OCI-LY1 (cell line): ENCODE measurements around the gene MYCL.

Experiments used
- H2AFZ ChIP-seq: fragments of 200-600 bp; sonication (generic), shearing (Covaris generic); 2 replicates; pipeline ENCODE4 v1.6.0; 2014; ENCODE audit warnings: antibody characterized with exemption, mild to moderate bottlenecking, low read length
- H3F3A ChIP-seq: fragments of 200-600 bp; sonication (generic), shearing (Covaris generic); 2 replicates; pipeline ENCODE4 v1.6.0; 2014; ENCODE audit warnings: mild to moderate bottlenecking, antibody characterized with exemption, low read length, moderate library complexity; ENCODE audit not compliant: insufficient read depth
- H3K27ac ChIP-seq: fragments of 200-600 bp; sonication (generic); 2 replicates; pipeline ENCODE4 v1.5.1; 2014; ENCODE audit warnings: low read length, mixed run types, mild to moderate bottlenecking, low read depth; ENCODE audit not compliant: poor library complexity, severe bottlenecking
- H3K27me3 ChIP-seq: fragments of 200-600 bp; sonication (generic); 2 replicates; pipeline ENCODE4 v1.6.0; 2014; ENCODE audit warnings: antibody characterized with exemption, mild to moderate bottlenecking, low read length, moderate library complexity; ENCODE audit not compliant: insufficient read depth
- H3K36me3 ChIP-seq: fragments of 200-600 bp; sonication (generic); 2 replicates; pipeline ENCODE4 v1.6.1; 2014; ENCODE audit warnings: mild to moderate bottlenecking, antibody characterized with exemption, low read length, moderate library complexity, mixed read lengths; ENCODE audit not compliant: insufficient read depth
- H3K4me1 ChIP-seq: fragments of 200-600 bp; sonication (generic); 2 replicates; pipeline ENCODE4 v1.5.1; 2014; ENCODE audit warnings: mild to moderate bottlenecking, low read length, moderate library complexity; ENCODE audit not compliant: insufficient read depth, severe bottlenecking
- H3K4me2 ChIP-seq: fragments of 200-600 bp; sonication (generic), shearing (Covaris generic); 2 replicates; pipeline ENCODE4 v1.6.1; 2014; ENCODE audit warnings: low read length
- H3K4me3 ChIP-seq: fragments of 200-600 bp; sonication (generic); 2 replicates; pipeline ENCODE4 v1.5.1; 2014; ENCODE audit warnings: low read length, low read depth, mild to moderate bottlenecking, mixed read lengths; ENCODE audit not compliant: poor library complexity, severe bottlenecking
- H3K79me2 ChIP-seq: fragments of 200-600 bp; shearing (Covaris generic); 2 replicates; pipeline ENCODE4 v1.6.1; 2016; ENCODE audit warnings: mixed run types, low read length, mixed read lengths; ENCODE audit not compliant: insufficient read depth
- H3K9ac ChIP-seq: fragments of 200-600 bp; sonication (generic), shearing (Covaris generic); 2 replicates; pipeline ENCODE4 v1.6.1; 2014; ENCODE audit warnings: mild to moderate bottlenecking, low read length, mixed read lengths
- H3K9me2 ChIP-seq: fragments of 200-600 bp; sonication (generic), shearing (Covaris generic); 2 replicates; pipeline ENCODE4 v1.6.1; 2014; ENCODE audit warnings: low read depth, mild to moderate bottlenecking, low read length, mixed read lengths
- H3K9me3 ChIP-seq: fragments of 200-600 bp; shearing (Covaris generic); 2 replicates; pipeline ENCODE4 v1.6.1; 2014; ENCODE audit warnings: low read length, mixed read lengths
- H4K20me1 ChIP-seq: fragments of 200-600 bp; sonication (generic), shearing (Covaris generic); 2 replicates; pipeline ENCODE4 v1.6.0; 2016; ENCODE audit warnings: mild to moderate bottlenecking, low read length; ENCODE audit not compliant: insufficient read depth
- EZH2 ChIP-seq: fragments of 200-600 bp; sonication (generic), shearing (Covaris generic); IDR thresholded peaks from 2 replicates; pipeline ENCODE4 v1.8.0; 2017; ENCODE audit warnings: borderline replicate concordance, mixed run types, mild to moderate bottlenecking, antibody characterized with exemption, low read length, moderate library complexity, mixed read lengths
- TF ChIP-seq, protein P1 (sequence below): fragments of 200-600 bp; sonication (generic), shearing (Covaris generic); IDR thresholded peaks from 2 replicates; pipeline ENCODE4 v1.5.1; 2017; ENCODE audit warnings: mild to moderate bottlenecking, antibody characterized with exemption, low read length, moderate library complexity, mixed read lengths

MYCL gene

DNA sequence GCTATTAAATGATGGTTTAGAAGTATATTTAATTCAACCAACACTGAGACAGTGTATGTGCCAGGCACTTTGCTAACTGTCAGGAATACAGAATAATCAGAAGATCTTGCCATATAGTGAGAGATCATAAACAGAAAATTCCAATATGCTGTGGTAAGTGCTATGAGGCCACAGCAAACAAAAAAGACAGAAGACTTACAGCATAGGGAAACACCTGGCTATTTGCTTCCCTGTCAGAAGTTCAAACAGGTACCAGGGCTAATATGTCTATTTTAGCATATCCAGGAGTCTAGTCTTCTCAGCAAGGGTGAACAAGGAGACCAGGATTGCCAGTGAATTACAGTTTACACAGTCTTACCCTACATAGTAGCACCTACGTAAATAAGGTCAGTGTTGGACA, 48.8 kb downstream of the MYCL start:
- Histone ChIP-seq H3K9ac (no peak overlapping the region), H3K9me2 (no peaks in the 10 kb centered on the region), H3K27ac (no peak overlapping the region), H3K79me2 (no peaks in the 10 kb centered on the region), H3K4me2 (no peak overlapping the region), H3K27me3 (no peaks in the 10 kb centered on the region), H4K20me1 (no peaks in the 10 kb centered on the region), H2AFZ (no peak overlapping the region), H3F3A (no peaks in the 10 kb centered on the region), H3K36me3 (peaks cover 47% of the 10 kb centered on the region), H3K9me3 (no peaks in the 10 kb centered on the region), H3K4me3 (no peak overlapping the region), H3K4me1 (no peaks in the 10 kb centered on the region)
- TF ChIP-seq, protein P1, sequence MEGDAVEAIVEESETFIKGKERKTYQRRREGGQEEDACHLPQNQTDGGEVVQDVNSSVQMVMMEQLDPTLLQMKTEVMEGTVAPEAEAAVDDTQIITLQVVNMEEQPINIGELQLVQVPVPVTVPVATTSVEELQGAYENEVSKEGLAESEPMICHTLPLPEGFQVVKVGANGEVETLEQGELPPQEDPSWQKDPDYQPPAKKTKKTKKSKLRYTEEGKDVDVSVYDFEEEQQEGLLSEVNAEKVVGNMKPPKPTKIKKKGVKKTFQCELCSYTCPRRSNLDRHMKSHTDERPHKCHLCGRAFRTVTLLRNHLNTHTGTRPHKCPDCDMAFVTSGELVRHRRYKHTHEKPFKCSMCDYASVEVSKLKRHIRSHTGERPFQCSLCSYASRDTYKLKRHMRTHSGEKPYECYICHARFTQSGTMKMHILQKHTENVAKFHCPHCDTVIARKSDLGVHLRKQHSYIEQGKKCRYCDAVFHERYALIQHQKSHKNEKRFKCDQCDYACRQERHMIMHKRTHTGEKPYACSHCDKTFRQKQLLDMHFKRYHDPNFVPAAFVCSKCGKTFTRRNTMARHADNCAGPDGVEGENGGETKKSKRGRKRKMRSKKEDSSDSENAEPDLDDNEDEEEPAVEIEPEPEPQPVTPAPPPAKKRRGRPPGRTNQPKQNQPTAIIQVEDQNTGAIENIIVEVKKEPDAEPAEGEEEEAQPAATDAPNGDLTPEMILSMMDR, result no peak
- no peak for TF ChIP-seq EZH2

DNA sequence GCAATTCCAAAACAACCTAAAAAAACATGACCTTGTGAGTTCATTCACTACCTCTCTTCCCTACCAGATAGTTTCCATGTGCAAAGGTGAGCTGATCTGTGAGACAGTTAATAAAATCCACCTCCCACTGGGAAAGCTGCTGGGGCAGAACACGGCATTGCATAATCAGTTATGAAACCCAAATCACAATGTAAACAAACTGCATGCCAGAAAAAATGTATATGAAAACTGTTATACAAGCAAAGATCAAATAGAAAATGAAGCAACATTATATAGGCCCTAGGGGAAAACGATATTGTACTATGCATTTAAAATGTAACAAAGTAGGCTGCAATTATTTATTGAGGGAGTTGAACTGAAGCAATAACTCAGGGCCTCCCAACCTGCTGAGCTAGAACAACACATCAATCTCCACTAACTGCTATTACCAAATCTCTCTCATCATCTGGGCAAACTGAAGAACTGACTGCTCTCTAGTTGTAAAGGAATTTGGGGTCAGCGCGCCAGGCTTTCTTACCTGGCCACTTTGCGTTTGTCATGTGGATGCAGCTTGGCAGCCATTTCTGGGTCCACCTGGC, 49.4 kb downstream of the MYCL start:
- no peaks in the 10 kb centered on the region for H3K9me3 ChIP-seq
- no peaks in the 10 kb centered on the region for H3F3A ChIP-seq
- no peak overlapping the region for H3K27ac ChIP-seq
- no peak overlapping the region for H3K4me3 ChIP-seq
- no peaks in the 10 kb centered on the region for H3K9me2 ChIP-seq
- H3K4me1 ChIP-seq, result peaks cover 5% of the 10 kb centered on the region
- no peak overlapping the region for H3K4me2 ChIP-seq
- H3K79me2 ChIP-seq, result no peaks in the 10 kb centered on the region
- no peak overlapping the region for H2AFZ ChIP-seq
- H3K36me3 ChIP-seq, result peaks cover 53% of the 10 kb centered on the region
- H3K27me3 ChIP-seq, result no peaks in the 10 kb centered on the region
- TF ChIP-seq, protein P1, result no peak
- TF ChIP-seq EZH2, result no peak
- no peak overlapping the region for H3K9ac ChIP-seq
- H4K20me1 ChIP-seq, result no peaks in the 10 kb centered on the region

DNA sequence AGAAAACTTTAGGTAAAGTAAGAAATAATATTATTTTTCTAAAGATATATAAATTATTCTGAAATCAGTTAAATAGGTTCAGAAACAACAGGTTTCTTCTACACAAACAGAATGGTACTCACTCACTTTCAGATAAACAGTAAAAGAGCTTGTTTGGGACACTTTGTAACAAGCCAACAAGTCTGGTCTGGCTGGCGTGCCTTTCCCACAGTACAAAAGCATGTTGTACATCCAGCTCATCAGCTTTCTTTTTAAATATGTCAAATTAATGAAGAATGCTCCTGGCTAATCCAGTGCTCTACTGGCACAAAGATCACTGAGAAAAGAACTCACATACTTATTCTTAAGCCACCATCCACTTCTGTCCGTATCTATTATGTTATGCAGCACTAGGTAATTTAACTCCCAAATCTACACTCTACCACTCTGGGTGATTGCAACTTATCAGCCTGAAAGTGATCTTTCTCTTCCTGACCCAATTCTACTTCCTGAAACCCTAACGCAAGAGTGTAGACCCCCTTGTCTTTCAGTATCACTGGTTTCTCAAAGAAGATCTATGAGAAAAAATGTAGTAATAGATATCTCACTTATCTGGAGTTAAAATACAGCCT, 51.0 kb downstream of the MYCL start:
- Histone ChIP-seq H3K9me3 (no peaks in the 10 kb centered on the region), H3K27ac (no peak overlapping the region), H3K4me1 (peaks cover 20% of the 10 kb centered on the region), H2AFZ (no peak overlapping the region), H3K27me3 (no peaks in the 10 kb centered on the region), H3K36me3 (peaks cover 57% of the 10 kb centered on the region), H3K4me2 (no peak overlapping the region), H3K79me2 (no peaks in the 10 kb centered on the region), H3F3A (peaks cover 4% of the 10 kb centered on the region; the same call in 1 of the 2 replicates), H4K20me1 (no peaks in the 10 kb centered on the region), H3K9me2 (no peaks in the 10 kb centered on the region), H3K4me3 (no peak overlapping the region), H3K9ac (no peak overlapping the region)
- TF ChIP-seq, protein P1, result no peak
- TF ChIP-seq EZH2, result no peak
